GM12891 (cell line): ENCODE data around the gene HCN1.

ENCODE experiments used
- PAX5 ChIP-seq: IDR thresholded peaks from 2 replicates; pipeline ENCODE4 v1.6.1; 2011; ENCODE audit warnings: low read length, moderate library complexity, mild to moderate bottlenecking; ENCODE audit not compliant: insufficient read depth, severe bottlenecking
- POLR2A ChIP-seq: IDR thresholded peaks from 2 replicates; pipeline ENCODE4 v1.6.1; 2011; ENCODE audit warnings: low read depth, low read length, control low read depth
- POLR2AphosphoS5 ChIP-seq: IDR thresholded peaks from 2 replicates; pipeline ENCODE4 v1.6.1; 2011; ENCODE audit warnings: low read depth, low read length, control low read depth
- POU2F2 ChIP-seq: IDR thresholded peaks from 2 replicates; pipeline ENCODE4 v1.6.1; 2011; ENCODE audit warnings: low read depth, mild to moderate bottlenecking, control low read depth, low read length, moderate library complexity

DNA sequence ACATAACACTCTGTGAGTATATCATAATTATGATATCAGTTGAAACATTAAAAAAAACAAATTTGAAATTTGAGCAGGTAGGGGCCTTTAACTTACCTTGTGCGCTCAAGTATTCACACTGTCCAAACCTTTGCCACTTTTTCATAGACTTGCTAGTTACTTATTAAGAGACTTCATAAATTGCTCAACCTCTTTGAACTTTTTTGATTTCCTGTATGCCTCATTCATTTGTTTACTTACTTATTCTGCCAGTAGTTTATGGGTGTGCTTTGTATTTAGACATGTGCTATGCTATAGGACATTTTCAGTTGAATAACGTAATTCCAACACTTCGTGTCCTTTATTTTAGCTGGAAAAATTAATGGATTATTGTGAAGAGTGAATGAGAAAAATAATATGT lies 204.8 kb downstream of the HCN1 start:
- no peak for TF ChIP-seq POLR2AphosphoS5
- no peak for TF ChIP-seq POLR2A
- TF ChIP-seq PAX5: no peak
- no peak for TF ChIP-seq POU2F2
